PC-3 (cell line): Measurements from ENCODE around the gene CCDC82. TPM values are rescaled to one million over a fixed set of nuclear protein-coding genes. Genes with fewer than 3 reads are reported as not detected.
A peak's percentile ranks its signal among the peaks of the same experiment; 100 is the strongest.

Experiments
- ATAC-seq: fragments of 200-7000 bp; cut with Tn5 transposase; 2 replicates; pipeline ENCODE4 v1.9.1; 2020; ENCODE audit warnings: mild to moderate bottlenecking, moderate library complexity
- BruUV-seq: library from RNA; stranded (reverse); fragments of 400-500 nt; replicated peaks from 2 replicates; lab custom pipeline; 2021; lab: Mats Ljungman, UMichigan
- CTCF ChIA-PET: fragments of 300-600 bp; sonication (Branson Sonifier 250); formaldehyde crosslinking; loops from one replicate; lab custom pipeline; 2022; ENCODE audit warnings: antibody characterized with exemption; lab: Charles Lee
- POLR2A ChIA-PET: fragments of 300-600 bp; sonication (Branson Sonifier 250); formaldehyde crosslinking; loops from one replicate; lab custom pipeline; 2022; ENCODE audit warnings: antibody characterized with exemption; ENCODE audit not compliant: unreplicated experiment; lab: Charles Lee
- DNase-seq: peaks from one replicate; pipeline ENCODE4 v3.0.0-alpha.2; 2015
- H2AFZ ChIP-seq: fragments of 300-600 bp; sonication (generic); 2 replicates; pipeline ENCODE4 v1.6.0; 2016; ENCODE audit warnings: antibody characterized with exemption, low read length
- H3F3A ChIP-seq: fragments of 300-600 bp; sonication (generic); one replicate; pipeline ENCODE4 v1.6.0; 2017; ENCODE audit warnings: antibody characterized with exemption, low read length, control low read depth, mild to moderate bottlenecking; ENCODE audit not compliant: unreplicated experiment
- H3K27ac ChIP-seq: fragments of 300-600 bp; sonication (generic); 2 replicates; pipeline ENCODE4 v1.5.1; 2016; ENCODE audit warnings: mild to moderate bottlenecking, low read length
- H3K27me3 ChIP-seq: fragments of 300-600 bp; sonication (generic); 2 replicates; pipeline ENCODE4 v1.6.1; 2016; ENCODE audit warnings: low read length, mixed read lengths
- H3K36me3 ChIP-seq: fragments of 300-600 bp; sonication (generic); 2 replicates; pipeline ENCODE4 v1.6.1; 2016; ENCODE audit warnings: low read depth, mixed run types, low read length, mixed read lengths
- H3K4me1 ChIP-seq: fragments of 300-600 bp; sonication (generic); 2 replicates; pipeline ENCODE4 v1.5.1; 2016; ENCODE audit warnings: low read length; ENCODE audit not compliant: insufficient read depth
- H3K4me2 ChIP-seq: fragments of 300-600 bp; sonication (generic); 2 replicates; pipeline ENCODE4 v1.6.0; 2016; ENCODE audit warnings: low read length
- H3K4me3 ChIP-seq: fragments of 300-600 bp; sonication (generic); 2 replicates; pipeline ENCODE4 v1.5.1; 2016; ENCODE audit warnings: mild to moderate bottlenecking, low read length, mixed read lengths
- H3K79me2 ChIP-seq: fragments of 300-600 bp; sonication (generic); 2 replicates; pipeline ENCODE4 v1.6.1; 2017; ENCODE audit warnings: low read length, mixed read lengths
- H3K9ac ChIP-seq: fragments of 300-600 bp; sonication (generic); 2 replicates; pipeline ENCODE4 v1.6.0; 2016; ENCODE audit warnings: mild to moderate bottlenecking, low read length
- H3K9me2 ChIP-seq: fragments of 300-600 bp; sonication (generic); replicated peaks from 2 replicates; pipeline ENCODE4 v1.6.1; 2016; ENCODE audit warnings: mixed run types, low read length, mixed read lengths
- H3K9me3 ChIP-seq: fragments of 300-600 bp; sonication (generic); 2 replicates; pipeline ENCODE4 v1.6.1; 2016; ENCODE audit warnings: low read length, mixed read lengths
- H4K20me1 ChIP-seq: fragments of 300-600 bp; sonication (generic); 2 replicates; pipeline ENCODE4 v1.6.1; 2016; ENCODE audit warnings: low read length, mixed read lengths
- EZH2 ChIP-seq: fragments of 300-600 bp; sonication (generic); IDR thresholded peaks from one replicate; pipeline ENCODE4 v1.6.1; 2017; ENCODE audit warnings: antibody characterized with exemption, mild to moderate bottlenecking, low read length; ENCODE audit not compliant: unreplicated experiment
- EZH2phosphoT487 ChIP-seq: fragments of 300-600 bp; sonication (generic); IDR thresholded peaks from 2 replicates; pipeline ENCODE4 v1.6.1; 2018; ENCODE audit warnings: mild to moderate bottlenecking, antibody characterized with exemption, low read length, borderline replicate concordance
- intact Hi-C: fragments of 100-400 bp; cut with micrococcal nuclease; formaldehyde crosslinking; loops from 2 replicates; pipeline ENCODE4 v1.9.0; 2023
- total RNA-seq: library from RNA; depleted of rRNA; stranded (reverse); fragments of >200 nt; gene quantifications from 2 replicates; pipeline ENCODE4 v1.2.3, GENCODE V29; 2014
- TF ChIP-seq, protein P1 (sequence below): fragments of 300-600 bp; sonication (generic); conservative IDR thresholded peaks from 2 replicates; pipeline ENCODE4 v1.5.1; 2017; ENCODE audit warnings: antibody characterized with exemption, low read depth, mild to moderate bottlenecking, low read length

CCDC82 gene
- total RNA-seq, 1 experiment from 2014 or later, result 13.5 TPM

DNA sequence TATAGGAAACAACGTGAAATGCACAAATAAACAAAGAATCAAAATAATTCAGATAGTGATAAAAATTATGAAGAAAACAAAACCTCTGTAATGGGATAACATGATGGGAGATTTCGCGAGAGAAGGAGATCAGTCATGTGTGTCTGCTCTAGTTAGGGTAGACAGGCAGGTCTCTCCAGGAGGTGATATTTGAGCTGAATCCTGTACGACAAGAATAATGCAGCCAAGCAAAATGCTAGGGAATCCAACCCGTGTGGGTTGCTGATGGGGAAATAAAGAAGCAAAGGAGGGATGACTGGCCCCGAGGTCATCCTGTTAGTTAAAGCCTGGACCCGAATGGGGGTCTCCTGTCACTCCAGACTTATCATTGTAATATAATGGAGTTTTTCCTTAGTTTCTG lies 62.8 kb downstream of the CCDC82 start:
- peaks cover 28% of the 10 kb centered on the region; the same call in 1 of the 2 replicates for H3K79me2 ChIP-seq
- TF ChIP-seq, protein P1, sequence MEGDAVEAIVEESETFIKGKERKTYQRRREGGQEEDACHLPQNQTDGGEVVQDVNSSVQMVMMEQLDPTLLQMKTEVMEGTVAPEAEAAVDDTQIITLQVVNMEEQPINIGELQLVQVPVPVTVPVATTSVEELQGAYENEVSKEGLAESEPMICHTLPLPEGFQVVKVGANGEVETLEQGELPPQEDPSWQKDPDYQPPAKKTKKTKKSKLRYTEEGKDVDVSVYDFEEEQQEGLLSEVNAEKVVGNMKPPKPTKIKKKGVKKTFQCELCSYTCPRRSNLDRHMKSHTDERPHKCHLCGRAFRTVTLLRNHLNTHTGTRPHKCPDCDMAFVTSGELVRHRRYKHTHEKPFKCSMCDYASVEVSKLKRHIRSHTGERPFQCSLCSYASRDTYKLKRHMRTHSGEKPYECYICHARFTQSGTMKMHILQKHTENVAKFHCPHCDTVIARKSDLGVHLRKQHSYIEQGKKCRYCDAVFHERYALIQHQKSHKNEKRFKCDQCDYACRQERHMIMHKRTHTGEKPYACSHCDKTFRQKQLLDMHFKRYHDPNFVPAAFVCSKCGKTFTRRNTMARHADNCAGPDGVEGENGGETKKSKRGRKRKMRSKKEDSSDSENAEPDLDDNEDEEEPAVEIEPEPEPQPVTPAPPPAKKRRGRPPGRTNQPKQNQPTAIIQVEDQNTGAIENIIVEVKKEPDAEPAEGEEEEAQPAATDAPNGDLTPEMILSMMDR, result no peak
- no peak for TF ChIP-seq EZH2
- TF ChIP-seq EZH2phosphoT487, result no peak
- no peaks in the 10 kb centered on the region for H3K9me3 ChIP-seq
- peaks cover 43% of the 10 kb centered on the region for H3K4me1 ChIP-seq
- H3K4me3 ChIP-seq, result no peak overlapping the region
- no peak overlapping the region for H3K27ac ChIP-seq
- no peak overlapping the region for H2AFZ ChIP-seq
- H3K36me3 ChIP-seq, result no peaks in the 10 kb centered on the region
- POLR2A ChIA-PET, result no interaction called here
- H3K9ac ChIP-seq, result no peak overlapping the region
- no peaks in the 10 kb centered on the region for H4K20me1 ChIP-seq
- H3K9me2 ChIP-seq, result 0 out of 2 replicates have a peak, but pooled peaks cover 3% of the 10 kb centered on the region
- CTCF ChIA-PET, result no interaction called here
- ATAC-seq (no peak), DNase-seq (no peak)
- intact Hi-C loops, result no loop called here
- no peak overlapping the region for H3K4me2 ChIP-seq
- BruUV-seq, result no TSS peak
- no peaks in the 10 kb centered on the region for H3F3A ChIP-seq
- H3K27me3 ChIP-seq, result no peaks in the 10 kb centered on the region

DNA sequence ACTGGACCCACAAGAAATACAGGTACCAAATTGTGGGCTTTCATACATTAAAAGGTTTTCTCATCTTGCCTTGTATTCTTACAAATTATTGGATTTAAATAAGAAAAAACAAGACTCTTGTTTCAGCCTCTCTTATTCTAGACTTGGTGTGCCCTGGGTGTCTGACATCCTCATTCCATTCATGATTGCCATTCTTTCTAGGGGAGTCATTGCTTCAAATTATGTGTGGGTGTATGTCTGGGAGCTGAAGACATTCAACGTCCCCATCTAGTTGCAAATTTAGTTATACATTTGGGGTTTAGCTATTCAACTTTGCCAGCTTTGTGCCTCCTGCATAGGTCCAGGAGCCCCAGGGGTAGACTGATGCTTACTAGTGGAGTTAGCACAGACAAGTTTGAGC lies 64.8 kb downstream of the CCDC82 start:
- Histone ChIP-seq H3K4me3 (no peak overlapping the region), H3K4me2 (peak overlapping the region; percentile 28), H3F3A (no peaks in the 10 kb centered on the region), H3K36me3 (no peaks in the 10 kb centered on the region), H3K27ac (no peak overlapping the region), H3K9me3 (no peaks in the 10 kb centered on the region), H2AFZ (no peak overlapping the region), H3K9me2 (no peaks in the 10 kb centered on the region), H3K4me1 (peaks cover 37% of the 10 kb centered on the region), H3K79me2 (peaks cover 20% of the 10 kb centered on the region; the same call in 1 of the 2 replicates), H4K20me1 (no peaks in the 10 kb centered on the region), H3K9ac (no peak overlapping the region), H3K27me3 (no peaks in the 10 kb centered on the region)
- ATAC-seq (peak; percentile 21), DNase-seq (peak; percentile 66)
- TF ChIP-seq, protein P1, result no peak
- TF ChIP-seq EZH2, result no peak
- no peak for TF ChIP-seq EZH2phosphoT487
- POLR2A ChIA-PET, result no interaction called here
- CTCF ChIA-PET, result no interaction called here
- no TSS peak for BruUV-seq
- intact Hi-C loops, result no loop called here

- no peaks in the 10 kb centered on the region for H3F3A ChIP-seq
- H3K79me2 ChIP-seq, result peaks cover 20% of the 10 kb centered on the region; the same call in 1 of the 2 replicates
- H3K36me3 ChIP-seq, result no peaks in the 10 kb centered on the region
- no peak for TF ChIP-seq EZH2
- TF ChIP-seq, protein P1, result no peak
- no peak for TF ChIP-seq EZH2phosphoT487
- H2AFZ ChIP-seq, result no peak overlapping the region
- H4K20me1 ChIP-seq, result no peaks in the 10 kb centered on the region
- ChIA-PET CTCF (no interaction called here), POLR2A (no interaction called here)
- no peaks in the 10 kb centered on the region for H3K9me2 ChIP-seq
- ATAC-seq, result no peak
- no peak for DNase-seq
- no TSS peak for BruUV-seq
- no peaks in the 10 kb centered on the region for H3K27me3 ChIP-seq
- H3K4me3 ChIP-seq, result no peak overlapping the region
- no peak overlapping the region for H3K4me2 ChIP-seq
- H3K9ac ChIP-seq, result no peak overlapping the region
- H3K9me3 ChIP-seq, result no peaks in the 10 kb centered on the region
- intact Hi-C loops, result no loop called here
- H3K27ac ChIP-seq, result no peak overlapping the region
- peaks cover 24% of the 10 kb centered on the region for H3K4me1 ChIP-seq
Observed at GRCh38 chr11:96323642-96323985, 66.1 kb downstream of the CCDC82 start.
